ENCODE data around the gene OR1J1.

Gene OR1J1

GRCh38 chr9:122477826-122478225 lies at the start of gene OR1J1:
Gene OR1J1, minus strand, starts transcription at chr9:122477926. Its CDS starts 0 bp downstream, at chr9:122477926.
- no peak for DNase-seq

GRCh38 chr9:122527193-122527592 lies 49.5 kb upstream of the OR1J1 start, which contains the start of gene OR1N1:
Gene OR1N1, minus strand, starts transcription at chr9:122527293. Its CDS starts 0 bp downstream, at chr9:122527293.
- DNase-seq = no peak

- DNase-seq = no peak
These were observed 48.9 kb upstream of the OR1J1 start for GRCh38 chr9:122526602-122527001.

GRCh38 chr9:122519376-122519775 lies 41.6 kb upstream of the OR1J1 start:
- DNase-seq = no peak

GRCh38 chr9:122518841-122519240 lies 41.1 kb upstream of the OR1J1 start, which contains the start of gene OR1J4:
Gene OR1J4, plus strand, starts transcription at chr9:122519141. Its CDS starts 0 bp downstream, at chr9:122519141.
- DNase-seq = no peak

- no peak for DNase-seq
These were observed 40.5 kb upstream of the OR1J1 start for GRCh38 chr9:122518226-122518625.

- DNase-seq = no peak
These were observed 32.8 kb upstream of the OR1J1 start, which contains the start of gene OR1J2 for GRCh38 chr9:122510502-122510901. Gene OR1J2, plus strand, starts transcription at chr9:122510802. Its CDS starts 0 bp downstream, at chr9:122510802.

GRCh38 chr9:122506964-122507363 lies 29.2 kb upstream of the OR1J1 start:
- DNase-seq = no peak

GRCh38 chr9:122498883-122499288 lies 21.2 kb upstream of the OR1J1 start:
- DNase-seq = no peak

GRCh38 chr9:122479062-122479461 lies 1.3 kb upstream of the OR1J1 start:
- no peak for DNase-seq

- no peak for DNase-seq
These were observed 380 bp downstream of the OR1J1 start for GRCh38 chr9:122477346-122477745.

GRCh38 chr9:122475717-122476116 lies 2.0 kb downstream of the OR1J1 start:
- no peak for DNase-seq

GRCh38 chr9:122474561-122474960 lies 3.2 kb downstream of the OR1J1 start:
- DNase-seq = no peak

GRCh38 chr9:122468735-122469134 lies 9.0 kb downstream of the OR1J1 start:
- no peak for DNase-seq

- DNase-seq = no peak
These were observed 11.3 kb downstream of the OR1J1 start for GRCh38 chr9:122466456-122466855.

- no peak for DNase-seq
These were observed 12.8 kb downstream of the OR1J1 start for GRCh38 chr9:122464633-122465567.

GRCh38 chr9:122463828-122464632 lies 13.7 kb downstream of the OR1J1 start:
- DNase-seq = no peak

GRCh38 chr9:122457787-122458186 lies 19.9 kb downstream of the OR1J1 start:
- no peak for DNase-seq

GRCh38 chr9:122456123-122456522 lies 21.6 kb downstream of the OR1J1 start:
- no peak for DNase-seq

- no peak for DNase-seq
These were observed 24.0 kb downstream of the OR1J1 start for GRCh38 chr9:122453677-122454135.

- DNase-seq = no peak
These were observed 30.8 kb downstream of the OR1J1 start for GRCh38 chr9:122446819-122447484.

GRCh38 chr9:122445155-122445749 lies 32.5 kb downstream of the OR1J1 start:
- no peak for DNase-seq
